ENCODE data around the gene NUDCD3. TPM values are rescaled to one million over a fixed set of nuclear protein-coding genes. Genes with fewer than 3 reads are reported as not detected.
A peak's percentile ranks its signal among the peaks of the same experiment; 100 is the strongest.

The NUDCD3 gene
- total RNA-seq, 6 experiments from 2014 or later = 24.4 to 47.1 (median 42.5) TPM

GRCh38 chr7:44530990-44531389, 40.5 kb upstream of the NUDCD3 start:
- WGBS (ENCODE audit: insufficient coverage, low coverage, low lambda C conversion rate, missing lambda C conversion rate) = 81% methylated on average over 8 of the region's 10 CpGs
- Histone ChIP-seq H3K27ac (no peak overlapping the region), H3K36me3 (peaks cover 0 to 58% (median 0%) of the 10 kb centered on the region in 4 donors), H3K9me3 (no peaks in the 10 kb centered on the region), H3K27me3 (no peaks in the 10 kb centered on the region), H3K4me3 (no peak overlapping the region), H3K4me1 (peaks cover 0 to 6% (median 0%) of the 10 kb centered on the region in 4 donors)
- intact Hi-C loops (cut with DNase I) = no loop called here
- TF ChIP-seq CTCF (IDR thresholded peaks at IDR 0.05) (no peak), POLR2A (IDR thresholded peaks at IDR 0.05) (no peak)
- peak in 2 of 4 donors; percentile 20 to 67 for ATAC-seq
- DNase-seq = peak in 1 of 3 donors; percentile 62

DNA sequence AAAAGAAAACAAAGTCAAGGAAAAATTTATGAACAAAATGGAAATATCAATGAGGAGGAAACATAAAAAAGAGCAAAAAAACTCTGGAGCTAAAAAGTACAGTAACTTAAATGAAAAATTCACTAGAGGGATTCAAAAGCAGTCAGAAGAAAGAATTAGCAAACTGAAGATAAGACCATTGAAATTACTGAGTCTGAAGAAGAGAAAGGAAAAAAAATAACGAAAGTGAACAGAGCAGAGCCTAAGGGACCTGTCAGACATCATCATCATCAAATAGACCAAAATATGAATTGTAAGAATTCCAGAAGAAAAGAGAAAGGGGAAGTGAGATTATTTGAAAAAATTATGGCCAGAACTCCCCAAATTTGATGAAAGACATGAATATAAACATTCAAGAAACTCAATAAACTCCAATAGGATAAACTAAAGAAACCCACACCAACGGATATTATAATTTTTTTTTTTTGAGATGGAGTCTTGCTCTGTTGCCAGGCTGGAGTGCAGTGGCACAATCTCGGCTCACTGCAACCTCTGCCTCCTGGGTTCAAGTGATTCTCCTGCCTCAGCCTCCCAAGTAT, 34.4 kb upstream of the NUDCD3 start:
- H3K9me3 ChIP-seq = no peaks in the 10 kb centered on the region
- intact Hi-C loops (cut with DNase I) = no loop called here
- H3K27me3 ChIP-seq = no peaks in the 10 kb centered on the region
- no peak overlapping the region for H3K4me3 ChIP-seq
- ATAC-seq (no peak), DNase-seq (no peak)
- H3K4me1 ChIP-seq = no peaks in the 10 kb centered on the region
- no peak for TF ChIP-seq POLR2A (IDR thresholded peaks at IDR 0.05)
- TF ChIP-seq CTCF (IDR thresholded peaks at IDR 0.05) = no peak
- WGBS (ENCODE audit: insufficient coverage, low coverage, low lambda C conversion rate, missing lambda C conversion rate) = 83% methylated on average over 3 of the region's 3 CpGs
- H3K36me3 ChIP-seq = peaks cover 0 to 61% (median 9%) of the 10 kb centered on the region in 4 donors
- H3K27ac ChIP-seq = no peak overlapping the region

- peaks cover 0 to 8% (median 3%) of the 10 kb centered on the region in 4 donors for H3K4me1 ChIP-seq
- H3K36me3 ChIP-seq = peaks cover 0 to 72% (median 9%) of the 10 kb centered on the region in 4 donors
- DNase-seq (no peak), ATAC-seq (no peak)
- TF ChIP-seq POLR2A (IDR thresholded peaks at IDR 0.05) = no peak
- no peak for TF ChIP-seq CTCF (IDR thresholded peaks at IDR 0.05)
- intact Hi-C loops (cut with DNase I) = no loop called here
- H3K9me3 ChIP-seq = no peaks in the 10 kb centered on the region
- no CpG with 5 or more reads among the region's 3 CpGs for WGBS (ENCODE audit: insufficient coverage, low coverage, low lambda C conversion rate, missing lambda C conversion rate)
- no peaks in the 10 kb centered on the region for H3K27me3 ChIP-seq
- H3K4me3 ChIP-seq = no peak overlapping the region
- no peak overlapping the region for H3K27ac ChIP-seq
These were observed 31.9 kb upstream of the NUDCD3 start for GRCh38 chr7:44522315-44522714.

GRCh38 chr7:44521347-44522095, 31.1 kb upstream of the NUDCD3 start:
- H3K36me3 ChIP-seq = peaks cover 0 to 71% (median 9%) of the 10 kb centered on the region in 4 donors
- H3K4me1 ChIP-seq = peaks cover 0 to 8% (median 4%) of the 10 kb centered on the region in 4 donors
- no peak overlapping the region for H3K4me3 ChIP-seq
- H3K9me3 ChIP-seq = no peaks in the 10 kb centered on the region
- TF ChIP-seq POLR2A (IDR thresholded peaks at IDR 0.05) = no peak
- 83% methylated on average over 9 of the region's 15 CpGs for WGBS (ENCODE audit: insufficient coverage, low coverage, low lambda C conversion rate, missing lambda C conversion rate)
- DNase-seq (no peak), ATAC-seq (no peak)
- H3K27ac ChIP-seq = no peak overlapping the region
- intact Hi-C loops (cut with DNase I) = no loop called here
- no peaks in the 10 kb centered on the region for H3K27me3 ChIP-seq

DNA sequence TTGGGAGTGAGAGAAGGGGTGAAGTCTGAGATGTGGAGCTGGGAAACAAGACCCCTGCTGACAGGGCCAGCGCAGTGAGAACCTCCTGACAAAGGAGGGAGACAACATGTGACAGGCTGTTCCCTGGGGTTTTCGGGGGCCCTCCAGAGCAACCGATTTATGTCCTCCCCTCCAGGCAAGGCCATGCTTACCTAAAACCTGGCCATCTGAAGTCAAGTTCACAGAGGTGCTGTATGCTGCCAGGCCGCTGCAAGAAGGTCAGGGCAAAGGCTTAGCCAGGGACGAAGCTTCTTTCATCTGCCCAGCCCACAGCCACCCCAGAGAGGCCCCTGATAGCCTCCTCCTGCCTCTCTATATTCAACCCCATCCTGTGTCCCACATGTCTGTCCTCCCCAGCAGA, 30.1 kb upstream of the NUDCD3 start:
- peaks cover 0 to 75% (median 9%) of the 10 kb centered on the region in 4 donors for H3K36me3 ChIP-seq
- peaks cover 0 to 8% (median 4%) of the 10 kb centered on the region in 4 donors for H3K4me1 ChIP-seq
- no peaks in the 10 kb centered on the region for H3K9me3 ChIP-seq
- ATAC-seq = no peak
- DNase-seq = no peak
- TF ChIP-seq CTCF (IDR thresholded peaks at IDR 0.05) (no peak), POLR2A (IDR thresholded peaks at IDR 0.05) (no peak)
- intact Hi-C loops (cut with DNase I) = no loop called here
- H3K27ac ChIP-seq = no peak overlapping the region
- H3K27me3 ChIP-seq = no peaks in the 10 kb centered on the region
- H3K4me3 ChIP-seq = no peak overlapping the region
- 100% methylated on average over 2 of the region's 5 CpGs for WGBS (ENCODE audit: insufficient coverage, low coverage, low lambda C conversion rate, missing lambda C conversion rate)
